Ishikawa (cell line): ENCODE results near the gene CHI3L2.

ENCODE experiments used
- CEBPB ChIP-seq: IDR thresholded peaks from 2 replicates; pipeline ENCODE4 v1.6.1; 2012
- CREB1 ChIP-seq: IDR thresholded peaks from 2 replicates; pipeline ENCODE4 v1.6.1; 2012; ENCODE audit warnings: low read depth
- EGR1 ChIP-seq: IDR thresholded peaks from 2 replicates; pipeline ENCODE4 v1.6.1; 2012
- EP300 ChIP-seq: IDR thresholded peaks from 2 replicates; pipeline ENCODE4 v1.6.1; 2012; ENCODE audit warnings: borderline replicate concordance
- MAX ChIP-seq: IDR thresholded peaks from 2 replicates; pipeline ENCODE4 v1.6.1; 2012
- RAD21 ChIP-seq: IDR thresholded peaks from 2 replicates; pipeline ENCODE4 v1.6.1; 2012; ENCODE audit warnings: low read depth
- TAF1 ChIP-seq: IDR thresholded peaks from 2 replicates; pipeline ENCODE4 v1.6.1; 2012; ENCODE audit warnings: low read depth, mild to moderate bottlenecking
- TCF12 ChIP-seq: IDR thresholded peaks from 2 replicates; pipeline ENCODE4 v1.6.1; 2012; ENCODE audit warnings: low read depth
- USF1 ChIP-seq: IDR thresholded peaks from 2 replicates; pipeline ENCODE4 v1.6.1; 2012
- YY1 ChIP-seq: IDR thresholded peaks from 2 replicates; pipeline ENCODE4 v1.6.1; 2012; ENCODE audit warnings: low read depth
- TF ChIP-seq, protein P1 (sequence below): IDR thresholded peaks from 2 replicates; pipeline ENCODE4 v1.6.1; 2012; ENCODE audit warnings: low read depth, mild to moderate bottlenecking

- TF ChIP-seq YY1 (no peak), CEBPB (no peak), EGR1 (no peak), MAX (no peak), EP300 (no peak), TCF12 (no peak), CREB1 (no peak), USF1 (no peak), TAF1 (no peak), RAD21 (no peak)
- TF ChIP-seq, protein P1, sequence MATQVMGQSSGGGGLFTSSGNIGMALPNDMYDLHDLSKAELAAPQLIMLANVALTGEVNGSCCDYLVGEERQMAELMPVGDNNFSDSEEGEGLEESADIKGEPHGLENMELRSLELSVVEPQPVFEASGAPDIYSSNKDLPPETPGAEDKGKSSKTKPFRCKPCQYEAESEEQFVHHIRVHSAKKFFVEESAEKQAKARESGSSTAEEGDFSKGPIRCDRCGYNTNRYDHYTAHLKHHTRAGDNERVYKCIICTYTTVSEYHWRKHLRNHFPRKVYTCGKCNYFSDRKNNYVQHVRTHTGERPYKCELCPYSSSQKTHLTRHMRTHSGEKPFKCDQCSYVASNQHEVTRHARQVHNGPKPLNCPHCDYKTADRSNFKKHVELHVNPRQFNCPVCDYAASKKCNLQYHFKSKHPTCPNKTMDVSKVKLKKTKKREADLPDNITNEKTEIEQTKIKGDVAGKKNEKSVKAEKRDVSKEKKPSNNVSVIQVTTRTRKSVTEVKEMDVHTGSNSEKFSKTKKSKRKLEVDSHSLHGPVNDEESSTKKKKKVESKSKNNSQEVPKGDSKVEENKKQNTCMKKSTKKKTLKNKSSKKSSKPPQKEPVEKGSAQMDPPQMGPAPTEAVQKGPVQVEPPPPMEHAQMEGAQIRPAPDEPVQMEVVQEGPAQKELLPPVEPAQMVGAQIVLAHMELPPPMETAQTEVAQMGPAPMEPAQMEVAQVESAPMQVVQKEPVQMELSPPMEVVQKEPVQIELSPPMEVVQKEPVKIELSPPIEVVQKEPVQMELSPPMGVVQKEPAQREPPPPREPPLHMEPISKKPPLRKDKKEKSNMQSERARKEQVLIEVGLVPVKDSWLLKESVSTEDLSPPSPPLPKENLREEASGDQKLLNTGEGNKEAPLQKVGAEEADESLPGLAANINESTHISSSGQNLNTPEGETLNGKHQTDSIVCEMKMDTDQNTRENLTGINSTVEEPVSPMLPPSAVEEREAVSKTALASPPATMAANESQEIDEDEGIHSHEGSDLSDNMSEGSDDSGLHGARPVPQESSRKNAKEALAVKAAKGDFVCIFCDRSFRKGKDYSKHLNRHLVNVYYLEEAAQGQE: no peak
Observed at GRCh38 chr1:111281411-111281810, 53.9 kb downstream of the CHI3L2 start.
